SKM-1 treated with dmso at 0.1 percent for 144 hours (cell line): ENCODE results near the gene TRAF3IP3.

Experiments used
- DNase-seq: peaks from one replicate; lab custom pipeline; 2025; ENCODE audit not compliant: unreplicated experiment; lab: John Stamatoyannopoulos, UW

TRAF3IP3 gene

GRCh38 chr1:209755926-209756614 is at the start of gene TRAF3IP3:
Gene TRAF3IP3, plus strand, starts transcription at chr1:209756053. Its CDS starts 3,987 bp downstream, at chr1:209760040.
- peak; percentile 99 for DNase-seq

- no peak for DNase-seq
Observed at GRCh38 chr1:209706622-209707021, 49.2 kb upstream of the TRAF3IP3 start.

GRCh38 chr1:209707308-209707707 is 48.5 kb upstream of the TRAF3IP3 start:
- DNase-seq: no peak

- DNase-seq: no peak
Observed at GRCh38 chr1:209708297-209708696, 47.6 kb upstream of the TRAF3IP3 start.

- no peak for DNase-seq
Observed at GRCh38 chr1:209710093-209710492, 45.8 kb upstream of the TRAF3IP3 start.

GRCh38 chr1:209710847-209711246 is 45.0 kb upstream of the TRAF3IP3 start:
- no peak for DNase-seq

GRCh38 chr1:209714338-209714737 is 41.5 kb upstream of the TRAF3IP3 start:
- no peak for DNase-seq

- DNase-seq: no peak
Observed at GRCh38 chr1:209715314-209715713, 40.5 kb upstream of the TRAF3IP3 start.

- DNase-seq: no peak
Observed at GRCh38 chr1:209717818-209718217, 38.0 kb upstream of the TRAF3IP3 start.

- no peak for DNase-seq
Observed at GRCh38 chr1:209720326-209720725, 35.5 kb upstream of the TRAF3IP3 start.

GRCh38 chr1:209720826-209721225 is 35.0 kb upstream of the TRAF3IP3 start:
- DNase-seq: no peak

- no peak for DNase-seq
Observed at GRCh38 chr1:209721323-209721722, 34.5 kb upstream of the TRAF3IP3 start.

- DNase-seq: no peak
Observed at GRCh38 chr1:209723265-209723664, 32.6 kb upstream of the TRAF3IP3 start.

GRCh38 chr1:209723756-209724693 is 31.8 kb upstream of the TRAF3IP3 start:
- DNase-seq: no peak

- DNase-seq: no peak
Observed at GRCh38 chr1:209727286-209727685, 28.6 kb upstream of the TRAF3IP3 start.

GRCh38 chr1:209727785-209728184 is 28.1 kb upstream of the TRAF3IP3 start:
- no peak for DNase-seq

GRCh38 chr1:209728466-209728865 is 27.4 kb upstream of the TRAF3IP3 start:
- no peak for DNase-seq

GRCh38 chr1:209729436-209729835 is 26.4 kb upstream of the TRAF3IP3 start:
- DNase-seq: no peak

GRCh38 chr1:209732725-209733124 is 23.1 kb upstream of the TRAF3IP3 start:
- no peak for DNase-seq

- peak; percentile 45 for DNase-seq
Observed at GRCh38 chr1:209733409-209734192, 22.3 kb upstream of the TRAF3IP3 start.

GRCh38 chr1:209736490-209737117 is 19.2 kb upstream of the TRAF3IP3 start:
- DNase-seq: no peak
